PC-9 (cell line): ENCODE results near the gene CES5A.

Experiments
- EZH2 ChIP-seq: fragments of 200-600 bp; sonication (generic); IDR thresholded peaks from 2 replicates; pipeline ENCODE4 v1.8.0; 2017; ENCODE audit warnings: antibody characterized with exemption, low read depth
- TF ChIP-seq, protein P1 (sequence below): fragments of 200-600 bp; sonication (generic); conservative IDR thresholded peaks from 2 replicates; pipeline ENCODE4 v1.6.1; 2017; ENCODE audit warnings: mixed run types, antibody characterized with exemption, mild to moderate bottlenecking, moderate library complexity

DNA sequence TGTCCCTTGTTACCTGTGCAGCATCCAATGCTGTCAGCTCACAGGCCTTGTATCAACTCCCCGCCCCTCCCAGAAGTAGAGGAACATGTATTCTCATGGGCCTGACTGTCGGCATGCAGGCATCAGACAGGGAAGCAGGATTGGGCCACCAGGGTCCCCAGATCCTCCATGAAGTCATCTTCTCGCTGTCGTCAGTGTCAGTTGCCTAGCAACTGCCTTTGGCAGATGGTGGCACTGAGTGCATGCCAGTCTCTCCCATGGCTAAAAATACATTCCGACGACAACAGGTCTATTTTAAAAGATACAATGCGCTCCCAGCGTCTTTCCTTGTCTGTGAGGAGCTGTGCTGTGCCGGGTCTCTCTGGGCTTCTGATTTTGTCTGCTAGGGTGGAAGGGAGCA lies 36.8 kb upstream of the CES5A start:
- no peak for TF ChIP-seq EZH2
- TF ChIP-seq, protein P1, sequence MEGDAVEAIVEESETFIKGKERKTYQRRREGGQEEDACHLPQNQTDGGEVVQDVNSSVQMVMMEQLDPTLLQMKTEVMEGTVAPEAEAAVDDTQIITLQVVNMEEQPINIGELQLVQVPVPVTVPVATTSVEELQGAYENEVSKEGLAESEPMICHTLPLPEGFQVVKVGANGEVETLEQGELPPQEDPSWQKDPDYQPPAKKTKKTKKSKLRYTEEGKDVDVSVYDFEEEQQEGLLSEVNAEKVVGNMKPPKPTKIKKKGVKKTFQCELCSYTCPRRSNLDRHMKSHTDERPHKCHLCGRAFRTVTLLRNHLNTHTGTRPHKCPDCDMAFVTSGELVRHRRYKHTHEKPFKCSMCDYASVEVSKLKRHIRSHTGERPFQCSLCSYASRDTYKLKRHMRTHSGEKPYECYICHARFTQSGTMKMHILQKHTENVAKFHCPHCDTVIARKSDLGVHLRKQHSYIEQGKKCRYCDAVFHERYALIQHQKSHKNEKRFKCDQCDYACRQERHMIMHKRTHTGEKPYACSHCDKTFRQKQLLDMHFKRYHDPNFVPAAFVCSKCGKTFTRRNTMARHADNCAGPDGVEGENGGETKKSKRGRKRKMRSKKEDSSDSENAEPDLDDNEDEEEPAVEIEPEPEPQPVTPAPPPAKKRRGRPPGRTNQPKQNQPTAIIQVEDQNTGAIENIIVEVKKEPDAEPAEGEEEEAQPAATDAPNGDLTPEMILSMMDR = no peak
